AG04450 (cell line): ENCODE data around the gene NRG3. TPM values are rescaled to one million over a fixed set of nuclear protein-coding genes. Genes with fewer than 3 reads are reported as not detected.

Experiments used
- CTCF ChIA-PET: fragments of 300-600, 350-600 bp; formaldehyde crosslinking; extraction: SDS; loops from one replicate; lab custom pipeline; 2022; ENCODE audit warnings: antibody characterized with exemption, inconsistent platforms; lab: Charles Lee
- POLR2A ChIA-PET: fragments of 350-600 bp; formaldehyde crosslinking; extraction: SDS; loops from one replicate; lab custom pipeline; 2021; ENCODE audit warnings: antibody characterized with exemption, inconsistent platforms; lab: Yijun Ruan, JAX
- DNase-seq: peaks from one replicate; pipeline ENCODE4 v3.0.0-alpha.2; 2011; ENCODE audit warnings: low read depth, low spot score
- H3K27ac ChIP-seq: one replicate; pipeline ENCODE4 v1.5.1; 2012; ENCODE audit warnings: low read depth, low read length, control low read depth
- H3K27me3 ChIP-seq: one replicate; pipeline ENCODE4 v1.6.0; 2012; ENCODE audit warnings: low read length; ENCODE audit not compliant: control insufficient read depth, insufficient read depth
- H3K4me3 ChIP-seq: 2 replicates; pipeline ENCODE4 v1.5.1; 2011; ENCODE audit warnings: mild to moderate bottlenecking, low read depth, low read length, control low read depth
- H3K9me3 ChIP-seq: 2 replicates; pipeline ENCODE4 v1.5.1; 2012; ENCODE audit warnings: low read length; ENCODE audit not compliant: control insufficient read depth, insufficient read depth
- CTCF ChIP-seq: IDR thresholded peaks from 2 replicates; pipeline ENCODE4 v1.5.1; 2011; ENCODE audit warnings: low read depth, low read length, control low read depth, inconsistent platforms
- polyA plus RNA-seq: library from polyadenylated mRNA; depleted of rRNA; stranded (reverse); fragments of >200 nt; gene quantifications from 2 replicates; pipeline ENCODE4 v1.2.3, GENCODE V29; 2011

The NRG3 gene
- polyA plus RNA-seq, 1 experiment, result not detected

GRCh38 chr10:82888809-82889455, 1013.9 kb downstream of the NRG3 start:
- POLR2A ChIA-PET, result no interaction called here
- no peak overlapping the region for H3K4me3 ChIP-seq
- CTCF ChIA-PET, result no interaction called here

GRCh38 chr10:82889728-82890127, 1014.7 kb downstream of the NRG3 start:
- POLR2A ChIA-PET, result no interaction called here
- DNase-seq, result no peak

More at GRCh38 chr10:82888809-82889455, 1013.9 kb downstream of the NRG3 start:
- TF ChIP-seq CTCF, result no peak
- H3K27ac ChIP-seq, result no peak overlapping the region
- no peaks in the 10 kb centered on the region for H3K27me3 ChIP-seq
- DNase-seq, result no peak
- H3K9me3 ChIP-seq, result peaks cover 4% of the 10 kb centered on the region

GRCh38 chr10:82890573-82890972, 1015.6 kb downstream of the NRG3 start:
- Histone ChIP-seq H3K27me3 (no peaks in the 10 kb centered on the region), H3K4me3 (no peak overlapping the region), H3K9me3 (peaks cover 10% of the 10 kb centered on the region), H3K27ac (no peak overlapping the region)
- DNase-seq, result no peak
- POLR2A ChIA-PET, result no interaction called here
- CTCF ChIA-PET, result no interaction called here
- TF ChIP-seq CTCF, result no peak

More at GRCh38 chr10:82889728-82890127, 1014.7 kb downstream of the NRG3 start:
- Histone ChIP-seq H3K9me3 (peaks cover 4% of the 10 kb centered on the region), H3K27me3 (no peaks in the 10 kb centered on the region), H3K27ac (no peak overlapping the region), H3K4me3 (no peak overlapping the region)
- CTCF ChIA-PET, result no interaction called here
- TF ChIP-seq CTCF, result no peak

- DNase-seq, result no peak
- Histone ChIP-seq H3K27me3 (no peaks in the 10 kb centered on the region), H3K27ac (no peak overlapping the region), H3K9me3 (peaks cover 4% of the 10 kb centered on the region; the same call in 1 of the 2 replicates), H3K4me3 (no peak overlapping the region)
- CTCF ChIA-PET, result no interaction called here
- no peak for TF ChIP-seq CTCF
- POLR2A ChIA-PET, result no interaction called here
These were observed 1033.1 kb downstream of the NRG3 start for GRCh38 chr10:82908096-82908495.

DNA sequence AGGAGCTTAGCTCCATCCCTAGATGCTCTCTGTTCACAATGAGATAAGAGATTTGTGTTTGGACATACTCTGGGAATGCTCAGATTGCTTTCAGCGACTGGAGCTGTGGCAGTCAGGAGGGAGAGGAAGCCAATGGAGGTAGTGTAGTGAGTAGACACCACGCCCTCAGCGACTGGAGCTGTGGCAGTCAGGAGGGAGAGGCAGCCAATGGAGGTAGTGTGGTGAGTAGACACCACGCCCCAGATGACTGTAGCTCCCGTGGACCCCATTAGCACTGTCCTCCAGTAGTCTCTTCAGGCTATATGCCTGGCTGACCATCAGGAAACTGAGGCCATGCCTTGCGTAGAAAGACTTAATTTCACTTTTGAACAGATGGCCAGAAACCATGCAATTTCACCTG, 1033.8 kb downstream of the NRG3 start:
- ChIA-PET CTCF (no interaction called here), POLR2A (no interaction called here)
- peaks cover 4% of the 10 kb centered on the region; the same call in 1 of the 2 replicates for H3K9me3 ChIP-seq
- TF ChIP-seq CTCF, result no peak
- no peak overlapping the region for H3K4me3 ChIP-seq
- no peaks in the 10 kb centered on the region for H3K27me3 ChIP-seq
- no peak overlapping the region for H3K27ac ChIP-seq
- DNase-seq, result no peak
